Naive thymus-derived CD4-positive, alpha-beta T cell (primary cell): Measurements from ENCODE around the gene ARHGAP24. TPM values are rescaled to one million over a fixed set of nuclear protein-coding genes. Genes with fewer than 3 reads are reported as not detected.

Source experiments
- ATAC-seq: fragments of 150-1000 bp; cut with Tn5 transposase; 2 replicates; pipeline ENCODE4 v1.10.0; 2021; ENCODE audit warnings: mild to moderate bottlenecking, moderate library complexity
- CTCF ChIA-PET: fragments of 350-600 bp; sonication (Branson Sonifier 250); formaldehyde crosslinking; loops from one replicate; lab custom pipeline; 2021; ENCODE audit warnings: antibody characterized with exemption; lab: Charles Lee
- POLR2A ChIA-PET: fragments of 350-600 bp; sonication (Branson Sonifier 250); formaldehyde crosslinking; loops from one replicate; lab custom pipeline; 2021; ENCODE audit warnings: antibody characterized with exemption, inconsistent platforms; lab: Charles Lee
- DNase-seq, 9 donors: peaks; one replicate each; pipeline versions ENCODE4 v3.0.0 to v3.0.0-alpha.2; 2020 to 2022; ENCODE audit warnings: mixed read lengths in 1 of 9
- H3K27ac ChIP-seq: one replicate; pipeline ENCODE4 v1.7.0; 2013; ENCODE audit warnings: mild to moderate bottlenecking, low read depth, low read length, moderate library complexity
- H3K27me3 ChIP-seq, 2 donors: one replicate each; pipeline ENCODE4 v1.7.0; 2013; ENCODE audit warnings: low read length in 2 of 2, mild to moderate bottlenecking in 2 of 2, moderate library complexity in 2 of 2; ENCODE audit not compliant: control insufficient read depth in 2 of 2, insufficient read depth in 2 of 2
- H3K36me3 ChIP-seq, 3 experiments: 1 replicate in 2 of 3; 2 replicates in 1 of 3; pipeline ENCODE4 v1.7.0; 2013; ENCODE audit warnings: low read length in 3 of 3, mild to moderate bottlenecking in 3 of 3, moderate library complexity in 1 of 3; ENCODE audit not compliant: insufficient read depth in 3 of 3, control insufficient read depth in 2 of 3
- H3K4me1 ChIP-seq, 2 donors: one replicate each; pipeline ENCODE4 v1.7.0; 2013; ENCODE audit warnings: low read length in 2 of 2, mild to moderate bottlenecking in 2 of 2, moderate library complexity in 1 of 2; ENCODE audit not compliant: control insufficient read depth in 2 of 2, insufficient read depth in 2 of 2
- H3K4me3 ChIP-seq: 2 replicates; pipeline ENCODE4 v1.7.0; 2013; ENCODE audit warnings: mild to moderate bottlenecking, low read length
- H3K9me3 ChIP-seq, 3 experiments: 1 replicate in 2 of 3; 2 replicates in 1 of 3; pipeline ENCODE4 v1.7.0; 2013; ENCODE audit warnings: low read length in 3 of 3; ENCODE audit not compliant: control insufficient read depth in 2 of 3
- H3K27ac Mint-ChIP-seq, 9 donors: one replicate each; pipeline ENCODE4 v1.8.0; 2020 to 2022; ENCODE audit warnings: mixed read lengths in 9 of 9, mild to moderate bottlenecking in 8 of 9, moderate library complexity in 5 of 9, inconsistent platforms in 2 of 9
- H3K27me3 Mint-ChIP-seq, 5 donors: one replicate each; pipeline ENCODE4 v1.8.0; 2021 to 2022; ENCODE audit warnings: mixed read lengths in 5 of 5, mild to moderate bottlenecking in 1 of 5
- H3K36me3 Mint-ChIP-seq, 5 donors: one replicate each; pipeline ENCODE4 v1.8.0; 2020 to 2022; ENCODE audit warnings: mixed read lengths in 5 of 5, mild to moderate bottlenecking in 3 of 5, inconsistent platforms in 1 of 5
- H3K4me1 Mint-ChIP-seq, 7 donors: one replicate each; pipeline ENCODE4 v1.8.0; 2020 to 2022; ENCODE audit warnings: mixed read lengths in 7 of 7, mild to moderate bottlenecking in 3 of 7, inconsistent platforms in 1 of 7
- H3K4me3 Mint-ChIP-seq, 10 donors: one replicate each; pipeline ENCODE4 v1.8.0; 2020 to 2022; ENCODE audit warnings: mild to moderate bottlenecking in 10 of 10, mixed read lengths in 10 of 10, moderate library complexity in 6 of 10, inconsistent platforms in 2 of 10
- H3K9me3 Mint-ChIP-seq, 11 donors: one replicate each; pipeline ENCODE4 v1.8.0; 2020 to 2022; ENCODE audit warnings: mixed read lengths in 11 of 11, mild to moderate bottlenecking in 4 of 11, inconsistent platforms in 1 of 11, moderate library complexity in 1 of 11
- intact Hi-C, 2 donors: fragments of 100-400 bp; cut with micrococcal nuclease; formaldehyde crosslinking; loops; one replicate each; pipeline ENCODE4 v1.15.1; 2023
- polyA plus RNA-seq, 2 donors: library from polyadenylated mRNA; unstranded; fragments of 300-500 nt; fragmentation: Illumina TruSeq; gene quantifications; one replicate each; pipeline ENCODE4 v1.2.3, GENCODE V29; 2021
- total RNA-seq, 6 experiments: library from RNA in 5 of 6; stranded (reverse) in 5 of 6; gene quantifications; 1 replicate in 5 of 6; 2 replicates in 1 of 6; pipeline ENCODE4 v1.2.3 and lab custom pipeline; 2021 to 2026

Gene ARHGAP24
- total RNA-seq, result 10 to 100 TPM in 1 of 5 experiments, 1 to 10 TPM in 1, under 1 TPM in 2, not detected in 1; 0.41 to 12.7 (median 1.3) TPM
- polyA plus RNA-seq, result not detected
- not detected for total RNA-seq (lab: John Stamatoyannopoulos, UW)

GRCh38 chr4:85474818-85475630, at the start of gene ARHGAP24:
Gene ARHGAP24 (plus strand): TSS chr4:85475150.
- intact Hi-C loops, result no loop called here
- peak within 1 kb of the TSS in 1 of 10 donors; percentile 39 for H3K4me3 Mint-ChIP-seq

GRCh38 chr4:85426366-85426765, 48.6 kb upstream of the ARHGAP24 start:
- Histone ChIP-seq H3K4me1 (no peaks in the 10 kb centered on the region), H3K27me3 (no peaks in the 10 kb centered on the region), H3K4me3 (no peak overlapping the region), H3K9me3 (no peaks in the 10 kb centered on the region), H3K27ac (no peak overlapping the region), H3K36me3 (no peaks in the 10 kb centered on the region)
- POLR2A ChIA-PET, result interaction anchor here (0.6 kb wide), 1 partner anchor 63 kb away, joined by 3 read pairs; no protein-coding TSS in a partner anchor
- Mint-ChIP-seq H3K36me3 (peaks cover 0 to 3% (median 0%) of the 10 kb centered on the region in 5 donors), H3K4me3 (no peak overlapping the region), H3K27ac (no peak overlapping the region), H3K4me1 (no peaks in the 10 kb centered on the region), H3K27me3 (peaks cover 0 to 5% (median 0%) of the 10 kb centered on the region in 5 donors), H3K9me3 (peaks cover 0 to 10% (median 2%) of the 10 kb centered on the region in 11 donors)
- ATAC-seq, result no peak
- intact Hi-C loops, result no loop called here
- CTCF ChIA-PET, result no interaction called here
- DNase-seq, result no peak

More at GRCh38 chr4:85474818-85475630, at the start of gene ARHGAP24:
- no peak within 1 kb of the TSS for H3K27ac Mint-ChIP-seq
- no peaks in the 10 kb centered on the region for H3K36me3 ChIP-seq
- no peak within 1 kb of the TSS for H3K4me3 ChIP-seq
- H3K9me3 Mint-ChIP-seq, result peaks cover 0 to 4% (median 0%) of the 10 kb centered on the region in 11 donors
- H3K27me3 Mint-ChIP-seq, result peaks cover 17 to 36% (median 26%) of the 10 kb centered on the region in 5 donors
- H3K4me1 Mint-ChIP-seq, result peaks cover 0 to 3% (median 0%) of the 10 kb centered on the region in 7 donors
- no peaks in the 10 kb centered on the region for H3K27me3 ChIP-seq
- DNase-seq (peak in 2 of 9 donors; percentile 8 to 23), ATAC-seq (peak; percentile 84)
- no peaks in the 10 kb centered on the region for H3K9me3 ChIP-seq
- H3K27ac ChIP-seq, result no peak within 1 kb of the TSS
- H3K4me1 ChIP-seq, result no peaks in the 10 kb centered on the region
- CTCF ChIA-PET, result no interaction called here
- POLR2A ChIA-PET, result no interaction called here
- H3K36me3 Mint-ChIP-seq, result no peaks in the 10 kb centered on the region

- H3K27me3 ChIP-seq, result no peaks in the 10 kb centered on the region
- Mint-ChIP-seq H3K9me3 (peaks cover 0 to 13% (median 2%) of the 10 kb centered on the region in 11 donors), H3K27me3 (peaks cover 0 to 5% (median 0%) of the 10 kb centered on the region in 5 donors), H3K36me3 (peaks cover 0 to 3% (median 0%) of the 10 kb centered on the region in 5 donors), H3K4me1 (no peaks in the 10 kb centered on the region), H3K27ac (no peak overlapping the region), H3K4me3 (no peak overlapping the region)
- DNase-seq (no peak), ATAC-seq (no peak)
- ChIA-PET CTCF (no interaction called here), POLR2A (no interaction called here)
- H3K36me3 ChIP-seq, result no peaks in the 10 kb centered on the region
- H3K9me3 ChIP-seq, result no peaks in the 10 kb centered on the region
- intact Hi-C loops, result no loop called here
- H3K4me1 ChIP-seq, result no peaks in the 10 kb centered on the region
- H3K4me3 ChIP-seq, result no peak overlapping the region
- H3K27ac ChIP-seq, result no peak overlapping the region
These were observed 47.8 kb upstream of the ARHGAP24 start for GRCh38 chr4:85427123-85427522.

GRCh38 chr4:85430226-85430625, 44.7 kb upstream of the ARHGAP24 start:
- CTCF ChIA-PET, result no interaction called here
- H3K27me3 Mint-ChIP-seq, result peaks cover 0 to 8% (median 0%) of the 10 kb centered on the region in 5 donors
- H3K4me3 ChIP-seq, result no peak overlapping the region
- no peaks in the 10 kb centered on the region for H3K4me1 Mint-ChIP-seq
- peak overlapping the region in 1 of 9 donors; percentile 62 for H3K27ac Mint-ChIP-seq
- H3K36me3 ChIP-seq, result no peaks in the 10 kb centered on the region
- H3K27me3 ChIP-seq, result no peaks in the 10 kb centered on the region
- no peaks in the 10 kb centered on the region for H3K9me3 ChIP-seq
- intact Hi-C loops, result no loop called here
- POLR2A ChIA-PET, result no interaction called here
- H3K4me1 ChIP-seq, result no peaks in the 10 kb centered on the region
- ATAC-seq (no peak), DNase-seq (no peak)
- H3K27ac ChIP-seq, result no peak overlapping the region
- peaks cover 0 to 9% (median 2%) of the 10 kb centered on the region in 11 donors for H3K9me3 Mint-ChIP-seq
- peaks cover 0 to 3% (median 0%) of the 10 kb centered on the region in 5 donors for H3K36me3 Mint-ChIP-seq
- no peak overlapping the region for H3K4me3 Mint-ChIP-seq

GRCh38 chr4:85430697-85431096, 44.3 kb upstream of the ARHGAP24 start:
- peaks cover 0 to 3% (median 0%) of the 10 kb centered on the region in 5 donors for H3K36me3 Mint-ChIP-seq
- peaks cover 0 to 9% (median 2%) of the 10 kb centered on the region in 11 donors for H3K9me3 Mint-ChIP-seq
- peaks cover 0 to 8% (median 0%) of the 10 kb centered on the region in 5 donors for H3K27me3 Mint-ChIP-seq
- Histone ChIP-seq H3K27ac (no peak overlapping the region), H3K36me3 (no peaks in the 10 kb centered on the region), H3K4me3 (no peak overlapping the region), H3K4me1 (no peaks in the 10 kb centered on the region), H3K9me3 (no peaks in the 10 kb centered on the region), H3K27me3 (no peaks in the 10 kb centered on the region)
- no peak overlapping the region for H3K27ac Mint-ChIP-seq
- DNase-seq (no peak), ATAC-seq (no peak)
- CTCF ChIA-PET, result no interaction called here
- POLR2A ChIA-PET, result no interaction called here
- intact Hi-C loops, result no loop called here
- no peaks in the 10 kb centered on the region for H3K4me1 Mint-ChIP-seq
- no peak overlapping the region for H3K4me3 Mint-ChIP-seq

- Histone ChIP-seq H3K27ac (no peak overlapping the region), H3K36me3 (no peaks in the 10 kb centered on the region), H3K9me3 (no peaks in the 10 kb centered on the region), H3K4me1 (no peaks in the 10 kb centered on the region), H3K4me3 (no peak overlapping the region), H3K27me3 (no peaks in the 10 kb centered on the region)
- DNase-seq (no peak), ATAC-seq (no peak)
- CTCF ChIA-PET, result no interaction called here
- Mint-ChIP-seq H3K9me3 (peaks cover 0 to 9% (median 2%) of the 10 kb centered on the region in 11 donors), H3K4me1 (no peaks in the 10 kb centered on the region), H3K27ac (no peak overlapping the region), H3K4me3 (no peak overlapping the region), H3K36me3 (peaks cover 0 to 3% (median 0%) of the 10 kb centered on the region in 5 donors), H3K27me3 (peaks cover 0 to 8% (median 0%) of the 10 kb centered on the region in 5 donors)
- POLR2A ChIA-PET, result no interaction called here
- intact Hi-C loops, result no loop called here
These were observed 43.8 kb upstream of the ARHGAP24 start for GRCh38 chr4:85431156-85431555.
